ENCODE data around the gene GYG1. TPM values are rescaled to one million over a fixed set of nuclear protein-coding genes. Genes with fewer than 3 reads are reported as not detected.

The GYG1 gene
- total RNA-seq, 1 donor from 2014 or later: 26.0 TPM

DNA sequence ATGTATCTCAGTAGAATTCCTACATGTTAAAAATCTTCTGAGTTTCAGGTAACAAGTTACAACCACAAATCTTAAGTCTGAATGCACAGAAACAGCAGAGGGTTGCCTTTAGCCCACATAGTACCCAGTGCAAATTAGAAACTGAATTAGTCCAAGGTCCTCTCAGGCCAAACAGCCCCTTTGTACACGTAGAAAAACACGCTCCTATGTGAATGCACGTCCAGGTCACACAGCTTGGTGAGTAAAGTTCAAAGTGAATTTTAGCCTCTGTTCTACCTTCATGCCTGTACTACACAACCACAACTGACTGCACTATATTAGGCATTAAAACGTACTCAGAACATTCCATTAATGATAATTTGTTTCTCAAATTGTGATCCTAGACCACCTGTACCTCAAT is 46.3 kb downstream of the GYG1 start:
- H3K4me1 Mint-ChIP-seq (ENCODE audit: low read depth): peaks cover 5% of the 10 kb centered on the region
- TF ChIP-seq, protein P1, sequence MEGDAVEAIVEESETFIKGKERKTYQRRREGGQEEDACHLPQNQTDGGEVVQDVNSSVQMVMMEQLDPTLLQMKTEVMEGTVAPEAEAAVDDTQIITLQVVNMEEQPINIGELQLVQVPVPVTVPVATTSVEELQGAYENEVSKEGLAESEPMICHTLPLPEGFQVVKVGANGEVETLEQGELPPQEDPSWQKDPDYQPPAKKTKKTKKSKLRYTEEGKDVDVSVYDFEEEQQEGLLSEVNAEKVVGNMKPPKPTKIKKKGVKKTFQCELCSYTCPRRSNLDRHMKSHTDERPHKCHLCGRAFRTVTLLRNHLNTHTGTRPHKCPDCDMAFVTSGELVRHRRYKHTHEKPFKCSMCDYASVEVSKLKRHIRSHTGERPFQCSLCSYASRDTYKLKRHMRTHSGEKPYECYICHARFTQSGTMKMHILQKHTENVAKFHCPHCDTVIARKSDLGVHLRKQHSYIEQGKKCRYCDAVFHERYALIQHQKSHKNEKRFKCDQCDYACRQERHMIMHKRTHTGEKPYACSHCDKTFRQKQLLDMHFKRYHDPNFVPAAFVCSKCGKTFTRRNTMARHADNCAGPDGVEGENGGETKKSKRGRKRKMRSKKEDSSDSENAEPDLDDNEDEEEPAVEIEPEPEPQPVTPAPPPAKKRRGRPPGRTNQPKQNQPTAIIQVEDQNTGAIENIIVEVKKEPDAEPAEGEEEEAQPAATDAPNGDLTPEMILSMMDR (IDR thresholded peaks at IDR 0.05; ENCODE audit: unreplicated experiment): no peak
- H3K9me3 Mint-ChIP-seq (ENCODE audit: low read depth): no peaks in the 10 kb centered on the region
- no peak for DNase-seq (ENCODE audit: low spot score, unreplicated experiment)
- H3K36me3 Mint-ChIP-seq (ENCODE audit: insufficient read depth): peaks cover 21% of the 10 kb centered on the region
- no peak overlapping the region for H3K27ac Mint-ChIP-seq
- no peaks in the 10 kb centered on the region for H3K27me3 Mint-ChIP-seq
- H3K4me3 Mint-ChIP-seq (ENCODE audit: low read depth): no peak overlapping the region

DNA sequence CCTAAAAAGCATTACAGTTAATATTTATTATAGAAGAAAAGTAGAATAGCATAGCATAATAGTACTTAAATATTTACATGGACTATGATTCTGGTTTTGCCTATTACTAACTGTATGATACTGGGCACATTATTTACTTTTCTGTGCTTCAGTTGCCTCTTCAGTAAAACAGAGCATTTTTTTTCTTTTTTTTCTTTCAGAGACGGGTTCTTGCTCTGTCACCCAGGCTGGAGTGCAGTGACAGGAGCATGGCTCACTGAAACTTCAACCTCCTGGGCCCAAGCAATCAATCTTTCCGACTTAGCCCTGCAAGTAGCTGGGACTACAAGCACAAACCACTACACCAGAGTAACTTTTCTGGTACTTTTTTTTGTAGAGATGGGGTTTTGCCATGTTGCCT is 47.0 kb downstream of the GYG1 start:
- no peak overlapping the region for H3K4me3 Mint-ChIP-seq (ENCODE audit: low read depth)
- no peak for DNase-seq (ENCODE audit: low spot score, unreplicated experiment)
- H3K4me1 Mint-ChIP-seq (ENCODE audit: low read depth): peaks cover 11% of the 10 kb centered on the region
- no peaks in the 10 kb centered on the region for H3K9me3 Mint-ChIP-seq (ENCODE audit: low read depth)
- TF ChIP-seq, protein P1 (IDR thresholded peaks at IDR 0.05; ENCODE audit: unreplicated experiment): no peak
- H3K27me3 Mint-ChIP-seq: no peaks in the 10 kb centered on the region
- peaks cover 19% of the 10 kb centered on the region for H3K36me3 Mint-ChIP-seq (ENCODE audit: insufficient read depth)
- no peak overlapping the region for H3K27ac Mint-ChIP-seq

DNA sequence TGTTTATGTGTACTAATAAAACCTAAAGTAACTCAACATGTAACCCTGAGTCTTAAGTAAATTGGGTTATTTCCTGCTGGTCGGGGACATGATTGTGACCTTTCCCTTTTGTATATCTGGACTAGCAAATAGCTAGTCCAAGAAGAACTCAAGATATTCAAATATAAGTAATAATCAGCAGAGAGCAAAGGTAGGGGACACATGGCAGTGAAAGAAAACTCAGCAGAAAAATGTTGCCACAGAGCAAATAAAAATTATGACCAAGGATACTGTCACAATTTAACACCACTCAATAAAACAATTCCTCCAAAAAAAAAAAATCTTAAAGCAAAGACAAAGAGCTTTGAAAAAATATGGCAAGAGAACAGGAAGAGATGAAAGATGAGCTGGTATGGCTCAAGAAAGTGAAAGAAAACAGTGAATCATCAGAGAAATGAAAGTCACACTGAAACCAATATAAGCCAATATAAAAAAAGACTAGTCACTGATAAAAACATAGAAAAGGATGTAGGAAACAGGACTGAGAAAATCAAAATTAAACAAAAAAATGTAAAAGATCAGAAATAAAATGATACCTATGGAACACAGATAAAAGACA is 51.5 kb downstream of the GYG1 start:
- Mint-ChIP-seq H3K4me1 (ENCODE audit: low read depth) (peaks cover 11% of the 10 kb centered on the region), H3K36me3 (ENCODE audit: insufficient read depth) (peaks cover 17% of the 10 kb centered on the region), H3K4me3 (ENCODE audit: low read depth) (no peak overlapping the region), H3K27ac (peak overlapping the region; percentile 25), H3K27me3 (no peaks in the 10 kb centered on the region), H3K9me3 (ENCODE audit: low read depth) (no peaks in the 10 kb centered on the region)
- TF ChIP-seq, protein P1 (IDR thresholded peaks at IDR 0.05; ENCODE audit: unreplicated experiment): no peak
- no peak for DNase-seq (ENCODE audit: low spot score, unreplicated experiment)

DNA sequence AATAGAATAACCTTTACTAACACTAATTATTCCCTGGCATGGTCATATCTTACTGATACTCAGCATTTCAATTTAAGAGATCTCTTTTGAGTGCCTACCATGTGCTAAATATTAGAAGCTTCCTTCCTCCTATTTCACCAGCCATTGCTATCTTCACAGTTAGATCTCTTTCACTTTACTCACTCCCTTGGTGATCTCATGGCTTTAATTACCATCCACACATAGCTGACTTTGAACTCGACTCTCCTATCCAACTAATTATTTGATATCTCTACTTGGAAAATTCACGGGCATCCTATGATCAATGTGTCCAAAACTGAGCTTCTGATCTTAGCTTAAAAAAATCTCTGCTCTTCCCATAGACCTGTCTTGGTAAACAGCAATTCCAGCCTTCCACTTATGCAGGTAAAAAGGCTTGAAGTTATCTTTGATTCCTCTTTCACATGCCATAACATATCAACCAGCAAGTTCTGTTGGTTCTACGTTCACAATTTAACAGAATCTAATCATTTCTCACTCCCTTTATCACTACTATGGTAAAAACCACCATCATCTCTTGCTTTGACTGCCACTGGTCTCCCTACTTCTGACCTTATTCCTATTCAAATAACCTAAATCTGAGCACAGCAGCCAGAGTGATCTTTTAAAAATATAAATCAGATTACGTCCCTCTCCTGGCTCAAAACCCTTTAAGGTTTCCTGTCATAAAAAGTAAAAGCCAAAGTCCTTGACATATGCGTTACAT is 53.2 kb downstream of the GYG1 start:
- peaks cover 17% of the 10 kb centered on the region for H3K36me3 Mint-ChIP-seq (ENCODE audit: insufficient read depth)
- H3K9me3 Mint-ChIP-seq (ENCODE audit: low read depth): no peaks in the 10 kb centered on the region
- no peaks in the 10 kb centered on the region for H3K27me3 Mint-ChIP-seq
- no peak for DNase-seq (ENCODE audit: low spot score, unreplicated experiment)
- peaks cover 11% of the 10 kb centered on the region for H3K4me1 Mint-ChIP-seq (ENCODE audit: low read depth)
- H3K27ac Mint-ChIP-seq: no peak overlapping the region
- H3K4me3 Mint-ChIP-seq (ENCODE audit: low read depth): no peak overlapping the region
- TF ChIP-seq, protein P1 (IDR thresholded peaks at IDR 0.05; ENCODE audit: unreplicated experiment): no peak

DNA sequence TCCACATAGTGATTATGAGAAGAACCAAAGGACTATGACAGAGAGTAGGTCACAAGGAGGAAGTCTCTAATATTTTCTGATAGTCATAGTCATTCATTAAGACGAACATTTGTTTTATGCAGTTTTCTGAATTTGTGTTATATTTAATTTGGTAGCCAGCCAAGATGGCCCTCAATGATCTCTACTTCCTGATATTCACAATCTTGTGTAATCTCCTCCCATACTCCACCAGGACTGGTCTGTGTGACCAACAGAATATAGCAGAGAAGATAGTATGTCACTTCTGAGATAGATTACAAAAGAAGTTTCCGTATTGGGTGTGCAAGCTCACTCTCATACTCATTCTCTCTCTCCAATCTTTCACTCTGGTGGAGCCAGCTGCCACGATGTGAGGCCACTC is 64.2 kb downstream of the GYG1 start:
- H3K27me3 Mint-ChIP-seq: no peaks in the 10 kb centered on the region
- no peaks in the 10 kb centered on the region for H3K4me1 Mint-ChIP-seq (ENCODE audit: low read depth)
- H3K9me3 Mint-ChIP-seq (ENCODE audit: low read depth): no peaks in the 10 kb centered on the region
- no peak overlapping the region for H3K4me3 Mint-ChIP-seq (ENCODE audit: low read depth)
- H3K27ac Mint-ChIP-seq: no peak overlapping the region
- DNase-seq (ENCODE audit: low spot score, unreplicated experiment): no peak
- H3K36me3 Mint-ChIP-seq (ENCODE audit: insufficient read depth): peaks cover 48% of the 10 kb centered on the region
- TF ChIP-seq, protein P1 (IDR thresholded peaks at IDR 0.05; ENCODE audit: unreplicated experiment): no peak
